GM10266 (cell line): ENCODE results near the gene CREM.
"Not testable (repeated sequence)": the region's sequence is repeated elsewhere in the genome, so short reads cannot be mapped to it uniquely, and the experiment has no call there.

ENCODE experiments used
- DNase-seq: peaks from one replicate; pipeline ENCODE4 v3.0.0; 2012; ENCODE audit errors: extremely low spot score
- CTCF ChIP-seq: IDR thresholded peaks from 2 replicates; pipeline ENCODE4 v1.5.1; 2012; ENCODE audit warnings: mild to moderate bottlenecking, low read depth; ENCODE audit not compliant: control insufficient read depth, insufficient read depth; ENCODE audit errors: missing control alignments

CREM gene

DNA sequence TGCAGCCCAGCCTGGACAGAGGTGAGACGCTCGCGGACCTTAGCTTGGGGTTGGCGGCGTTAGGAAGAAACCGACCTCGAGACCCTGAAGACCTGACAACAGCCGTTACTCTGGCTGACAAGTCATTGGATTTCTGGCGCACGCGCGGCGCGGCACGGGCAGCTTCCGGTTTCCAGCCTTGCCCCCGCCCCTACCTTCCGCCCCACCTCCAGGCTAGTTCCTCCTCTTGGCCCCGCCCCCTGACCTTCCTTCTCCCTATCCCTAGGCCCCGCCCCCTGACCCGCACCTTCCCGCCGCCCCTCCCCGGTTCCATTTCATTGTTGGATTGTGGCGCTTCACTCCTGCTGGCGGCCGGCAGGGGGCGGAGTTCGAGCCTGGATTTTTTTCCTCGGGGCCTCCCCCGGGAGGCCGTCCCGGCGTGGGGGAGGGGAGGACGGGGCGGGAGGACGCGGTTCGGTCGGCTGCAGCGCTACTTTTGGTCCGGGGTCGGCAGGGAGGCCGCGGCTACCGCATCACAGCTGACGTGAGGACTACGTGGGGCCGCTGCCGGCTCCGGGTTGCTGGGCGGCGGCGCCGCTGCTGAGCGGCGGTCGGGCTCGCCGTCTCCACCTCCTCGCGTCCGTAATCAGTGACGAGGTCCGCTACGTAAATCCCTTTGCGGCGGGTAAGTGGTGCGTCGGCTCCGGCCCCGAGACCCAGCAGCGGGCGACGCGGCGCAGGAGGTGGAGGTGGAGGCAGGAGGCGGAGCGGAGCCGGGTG, at the start of gene CREM:
Gene CREM (plus strand): TSS at position 317 of the 759 bp plus-strand sequence. CDS start 10,990 bp downstream, outside the sequence.
- DNase-seq, result peak; percentile 96
- TF ChIP-seq CTCF, result peak; percentile 76

- no peak for TF ChIP-seq CTCF
- no peak for DNase-seq
These were observed 47.4 kb upstream of the CREM start for GRCh38 chr10:35079265-35079664.

DNA sequence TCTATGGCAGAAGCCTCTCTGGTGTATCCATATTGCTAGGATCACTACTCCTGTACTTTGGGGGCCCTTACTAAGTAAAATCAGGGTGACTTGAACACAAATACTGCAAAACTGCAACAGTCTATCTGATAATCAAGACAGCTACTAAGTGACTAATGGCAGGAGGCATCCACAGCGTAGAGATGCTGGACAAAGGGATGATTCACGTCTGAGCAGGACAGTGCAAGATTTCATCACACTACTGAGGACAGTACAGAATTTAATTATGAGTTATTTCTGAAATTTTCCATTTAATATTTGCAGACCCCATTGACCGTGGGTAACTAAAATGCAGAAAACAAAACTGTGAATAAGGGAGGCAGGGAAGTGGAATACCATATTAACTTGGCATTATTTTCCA, 46.9 kb upstream of the CREM start:
- TF ChIP-seq CTCF, result no peak

GRCh38 chr10:35080261-35080660, 46.4 kb upstream of the CREM start:
- not testable (repeated sequence) for DNase-seq

More for the DNA sequence above, 46.9 kb upstream of the CREM start:
- no peak for DNase-seq

DNA sequence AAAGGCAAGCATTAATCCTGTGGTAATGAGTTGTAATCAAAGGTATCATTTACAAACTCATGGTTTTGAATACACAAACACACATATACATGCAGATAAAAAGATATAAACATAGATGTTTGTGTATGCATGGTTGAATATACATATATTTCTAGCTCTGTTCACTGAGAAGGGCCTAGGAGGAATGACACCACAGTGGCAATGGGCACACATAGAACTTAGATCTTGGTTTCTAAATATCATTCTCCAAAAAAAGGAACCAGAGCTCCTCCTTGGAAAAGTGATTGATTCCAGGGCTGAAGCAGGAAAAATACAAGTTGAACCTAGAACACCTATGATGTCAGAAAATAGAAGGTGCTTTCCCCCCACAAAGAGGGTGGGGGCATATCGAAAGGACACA, 43.4 kb upstream of the CREM start:
- TF ChIP-seq CTCF, result no peak
- DNase-seq, result no peak

DNA sequence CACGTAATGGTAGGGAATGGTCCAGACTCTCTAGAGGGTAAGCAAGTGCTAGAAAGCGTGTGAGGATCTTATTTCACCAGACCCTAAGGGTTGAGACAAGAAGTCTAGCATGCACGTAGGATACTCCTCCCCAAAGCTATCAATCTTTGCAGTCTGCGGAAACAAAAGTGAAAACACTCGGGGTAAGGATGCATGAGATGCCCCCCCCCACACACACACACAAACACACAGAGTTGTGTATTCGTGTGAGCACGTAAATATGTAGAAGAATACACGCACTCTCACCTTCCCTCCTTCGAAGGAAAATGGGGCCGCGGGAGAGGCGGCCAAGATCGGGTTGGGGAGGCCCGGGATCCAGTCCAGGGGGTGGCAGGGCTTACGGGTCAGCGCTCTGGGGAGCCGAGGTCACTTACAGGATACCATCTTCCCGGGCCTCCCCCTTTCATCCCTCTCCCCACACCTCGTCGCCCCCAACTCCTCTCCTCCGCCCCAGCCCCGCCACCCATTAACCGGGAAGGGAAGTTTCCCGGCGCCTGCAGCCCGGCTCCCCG, 37.0 kb upstream of the CREM start:
- TF ChIP-seq CTCF, result no peak
- DNase-seq, result peak; percentile 55

- peak; percentile 91 for DNase-seq
- TF ChIP-seq CTCF, result no peak
These were observed 36.3 kb upstream of the CREM start, which contains the start of gene CUL2 for GRCh38 chr10:35090162-35090954. CUL2 (minus strand) TSS chr10:35090341; CDS start chr10:35071317, 19,024 bp downstream.
